Activated CD8-positive, alpha-beta memory T cell treated with anti-CD3 and anti-CD28 coated beads for 4 hours (primary cell): Measurements from ENCODE around the gene SP3.
"Not testable (repeated sequence)": the region's sequence is repeated elsewhere in the genome, so short reads cannot be mapped to it uniquely, and the experiment has no call there.

Experiments
- DNase-seq, 2 donors: peaks; one replicate each; pipeline ENCODE4 v3.0.0-alpha.2; 2020; ENCODE audit warnings: low read depth in 2 of 2

SP3 gene

DNA sequence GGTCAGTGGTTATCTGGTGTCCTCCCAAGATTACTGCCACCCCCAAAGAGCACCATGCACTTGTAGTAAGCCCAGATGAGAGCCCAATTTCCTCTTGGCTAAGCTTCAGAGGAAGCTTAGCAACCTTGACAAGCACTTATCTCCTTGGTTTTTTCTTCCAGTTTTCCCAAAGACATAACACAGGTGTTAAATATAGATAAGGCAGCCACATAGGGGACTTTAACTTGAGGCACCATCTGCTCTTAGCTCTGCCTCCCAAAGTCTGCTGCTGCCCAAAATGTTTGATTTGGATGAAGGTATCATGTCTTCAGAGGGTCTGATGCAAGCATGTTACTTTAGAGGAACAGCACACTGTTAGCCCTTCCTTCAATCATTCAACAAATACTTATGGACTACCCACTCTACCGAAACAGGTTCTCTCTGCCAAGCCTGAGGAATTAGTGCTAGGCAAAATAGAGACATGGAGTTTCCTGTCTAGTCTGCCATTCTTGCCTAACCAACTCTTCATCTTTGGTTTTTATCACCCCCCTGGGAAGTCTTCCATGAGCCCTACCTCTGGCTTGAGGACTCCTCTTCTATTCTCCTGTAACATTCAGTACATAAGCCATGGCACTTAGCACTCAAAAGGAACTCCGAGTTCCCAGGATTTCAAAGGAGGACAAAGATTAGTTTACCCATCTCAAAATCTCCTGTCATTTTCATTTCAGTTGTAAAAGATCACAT is 73.7 kb downstream of the SP3 start:
- DNase-seq = no peak

DNA sequence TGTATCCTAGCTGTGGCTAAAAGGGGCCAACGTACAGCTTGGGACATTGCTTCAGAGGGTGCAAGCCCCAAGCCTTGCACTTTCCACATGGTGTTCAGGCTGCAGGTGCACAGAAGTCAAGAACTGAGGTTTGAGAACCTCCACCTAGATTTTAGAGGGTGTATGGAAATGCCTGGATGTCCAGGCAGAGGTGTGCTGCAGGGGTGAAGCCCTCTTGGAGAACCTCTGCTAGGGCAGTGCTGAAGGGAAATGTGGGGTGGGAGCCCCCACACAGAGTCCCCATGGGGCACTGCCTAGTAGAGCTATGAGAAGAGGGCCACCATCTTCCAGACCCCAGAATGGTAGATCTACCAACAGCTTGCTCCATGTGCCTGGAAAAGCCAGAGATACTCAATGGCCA is 75.7 kb downstream of the SP3 start:
- not testable (repeated sequence) for DNase-seq

DNA sequence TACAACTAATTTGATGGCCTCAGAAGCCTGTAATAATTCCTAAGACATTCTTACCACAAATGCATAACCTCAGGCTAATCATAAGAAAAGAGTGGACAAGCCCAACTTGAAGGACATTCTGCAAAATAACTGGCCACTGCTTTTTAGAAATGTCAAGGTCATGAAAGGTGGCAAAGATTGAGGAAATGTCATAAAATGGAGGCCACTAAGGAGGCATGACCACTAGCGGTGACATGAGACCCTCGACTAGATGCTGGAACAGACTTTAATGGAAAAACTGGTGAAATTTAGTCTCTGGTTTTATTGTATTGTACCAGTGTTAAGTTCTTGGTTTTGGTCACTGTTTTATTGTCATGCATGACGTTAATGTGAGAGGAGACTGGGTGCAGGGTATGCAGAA is 78.6 kb downstream of the SP3 start:
- DNase-seq = no peak

DNA sequence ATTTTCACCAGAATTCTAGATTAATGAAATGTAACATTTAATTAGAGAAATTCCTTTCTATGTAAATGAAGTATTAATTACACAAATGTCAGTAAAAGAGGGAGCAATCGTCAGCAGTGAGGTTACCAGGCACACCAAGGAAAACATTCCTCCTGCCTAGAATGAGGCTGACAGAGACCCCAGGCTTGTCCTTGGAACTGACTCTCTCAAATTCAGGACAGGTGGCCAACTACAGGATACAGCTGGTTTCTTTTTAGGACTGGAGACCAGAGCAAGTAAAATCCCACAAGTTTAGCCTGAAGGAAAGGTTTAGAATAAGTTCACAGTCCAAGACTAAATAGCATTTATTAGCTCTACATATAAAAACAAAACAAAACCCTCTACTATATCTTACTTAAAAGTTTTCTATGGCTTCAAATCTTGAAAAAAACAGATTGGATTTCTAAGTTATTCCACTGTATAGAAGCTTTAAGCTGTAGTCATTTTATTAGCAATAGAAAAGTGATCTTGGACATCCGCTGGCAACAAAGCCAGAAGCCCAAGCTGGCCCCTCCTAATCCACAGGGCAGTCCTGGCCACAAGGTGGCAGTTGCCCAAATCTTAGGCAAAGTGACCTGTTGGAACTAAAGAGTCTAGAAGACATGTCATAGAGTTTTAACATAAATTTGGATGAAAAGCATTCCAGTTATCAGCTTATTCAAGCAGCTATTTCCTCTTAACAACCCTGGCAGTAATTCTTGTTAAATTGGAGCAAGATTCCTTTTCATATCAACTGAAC is 81.0 kb downstream of the SP3 start:
- DNase-seq = no peak

DNA sequence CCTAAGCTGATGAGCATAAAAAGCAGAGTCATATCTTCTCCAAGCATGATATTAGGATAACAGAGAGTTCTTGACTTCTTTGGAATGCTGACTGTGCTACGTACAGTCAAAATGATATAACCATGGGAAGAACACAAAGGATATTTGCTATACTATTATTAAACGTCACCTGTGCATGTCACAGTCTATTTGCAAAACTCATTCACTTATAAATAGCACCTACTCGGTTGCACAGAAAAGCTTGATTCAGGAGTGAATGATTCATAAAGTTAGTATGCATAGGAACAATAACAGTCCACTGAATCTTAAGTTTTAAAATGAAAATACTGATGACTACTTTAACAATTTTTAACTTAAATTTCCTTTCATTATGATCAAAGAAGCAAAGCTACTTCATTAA is 83.3 kb downstream of the SP3 start:
- DNase-seq = no peak

DNA sequence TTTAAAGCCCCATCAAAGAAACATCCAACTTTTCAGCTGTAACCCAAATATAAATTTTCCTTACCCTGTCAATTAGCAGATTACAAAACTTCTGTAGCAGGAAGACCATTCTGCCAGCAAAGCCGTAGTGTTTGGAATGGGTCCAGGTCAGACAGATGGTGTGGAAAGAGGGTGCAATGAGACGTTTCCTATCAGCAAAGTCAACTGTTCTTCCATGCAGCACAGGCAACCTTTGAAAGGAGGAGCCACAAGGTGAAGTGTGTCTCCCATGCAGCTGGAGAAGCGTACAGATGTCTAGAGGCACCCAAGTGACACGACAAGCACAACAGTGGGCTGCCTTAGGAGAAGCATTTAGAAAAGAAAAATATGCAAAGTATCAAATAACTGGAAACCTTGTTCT is 83.7 kb downstream of the SP3 start:
- no peak for DNase-seq

DNA sequence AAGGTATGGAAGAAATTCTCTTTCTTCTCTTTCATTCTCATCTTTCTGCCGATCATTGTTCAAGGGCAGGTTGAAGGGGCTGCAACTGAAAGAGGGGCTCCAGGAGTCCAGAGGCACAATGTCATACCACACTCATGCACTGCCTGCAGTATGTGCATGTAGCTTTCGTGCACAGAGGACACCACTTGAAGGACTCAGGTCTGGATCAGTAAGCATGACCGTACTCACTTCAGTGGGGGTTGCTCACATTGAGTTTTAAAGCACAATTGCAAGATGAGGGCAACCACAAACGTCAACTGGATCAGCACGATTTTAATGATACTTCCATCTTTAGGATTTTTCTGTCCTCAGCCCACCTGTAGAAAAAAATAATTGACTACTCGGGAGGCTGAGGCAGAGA is 84.6 kb downstream of the SP3 start:
- no peak for DNase-seq

DNA sequence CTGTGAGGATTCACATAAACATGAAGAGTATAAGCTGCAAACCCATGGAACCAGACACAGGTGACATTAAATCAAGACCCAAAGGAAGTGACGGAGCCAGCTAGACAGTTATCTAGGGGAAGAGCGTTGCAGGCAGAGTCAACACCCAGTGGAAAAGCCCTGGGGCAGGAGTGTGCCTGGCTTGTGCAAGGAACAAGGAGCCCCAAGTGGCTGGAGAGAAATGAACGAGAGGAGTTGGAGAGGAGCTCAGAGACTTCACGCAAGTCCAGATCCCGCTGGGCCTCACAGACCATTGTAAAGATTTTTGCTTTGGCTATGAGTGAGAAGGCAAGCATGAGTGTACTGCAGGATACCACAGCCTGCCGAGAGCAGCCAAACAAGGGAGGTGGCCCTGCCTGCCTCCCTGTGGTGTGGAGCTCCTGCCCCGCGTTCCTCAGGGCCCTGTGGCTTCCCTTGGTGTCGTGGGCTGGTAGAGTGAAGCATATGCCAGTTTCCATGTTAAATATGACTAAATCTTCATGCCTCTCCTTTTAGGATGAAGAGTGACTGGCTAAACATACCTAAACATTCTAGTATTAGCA is 88.2 kb downstream of the SP3 start:
- no peak for DNase-seq

DNA sequence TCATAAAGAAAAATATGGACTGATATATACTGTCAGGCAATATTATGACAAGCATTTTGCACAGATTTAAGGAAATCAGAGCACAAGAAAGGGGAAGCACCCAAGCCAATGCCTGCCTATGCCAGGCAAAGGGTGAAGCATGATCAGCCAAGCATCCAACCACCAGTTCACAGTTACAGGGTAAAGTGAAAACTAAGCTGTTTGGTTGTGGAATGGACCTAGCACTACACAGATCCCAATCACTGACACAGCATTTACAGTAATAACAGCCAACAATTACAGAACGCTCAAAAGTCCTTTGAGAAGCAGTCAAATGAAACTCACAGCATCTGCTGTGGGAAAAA is 90.3 kb downstream of the SP3 start:
- no peak for DNase-seq

DNA sequence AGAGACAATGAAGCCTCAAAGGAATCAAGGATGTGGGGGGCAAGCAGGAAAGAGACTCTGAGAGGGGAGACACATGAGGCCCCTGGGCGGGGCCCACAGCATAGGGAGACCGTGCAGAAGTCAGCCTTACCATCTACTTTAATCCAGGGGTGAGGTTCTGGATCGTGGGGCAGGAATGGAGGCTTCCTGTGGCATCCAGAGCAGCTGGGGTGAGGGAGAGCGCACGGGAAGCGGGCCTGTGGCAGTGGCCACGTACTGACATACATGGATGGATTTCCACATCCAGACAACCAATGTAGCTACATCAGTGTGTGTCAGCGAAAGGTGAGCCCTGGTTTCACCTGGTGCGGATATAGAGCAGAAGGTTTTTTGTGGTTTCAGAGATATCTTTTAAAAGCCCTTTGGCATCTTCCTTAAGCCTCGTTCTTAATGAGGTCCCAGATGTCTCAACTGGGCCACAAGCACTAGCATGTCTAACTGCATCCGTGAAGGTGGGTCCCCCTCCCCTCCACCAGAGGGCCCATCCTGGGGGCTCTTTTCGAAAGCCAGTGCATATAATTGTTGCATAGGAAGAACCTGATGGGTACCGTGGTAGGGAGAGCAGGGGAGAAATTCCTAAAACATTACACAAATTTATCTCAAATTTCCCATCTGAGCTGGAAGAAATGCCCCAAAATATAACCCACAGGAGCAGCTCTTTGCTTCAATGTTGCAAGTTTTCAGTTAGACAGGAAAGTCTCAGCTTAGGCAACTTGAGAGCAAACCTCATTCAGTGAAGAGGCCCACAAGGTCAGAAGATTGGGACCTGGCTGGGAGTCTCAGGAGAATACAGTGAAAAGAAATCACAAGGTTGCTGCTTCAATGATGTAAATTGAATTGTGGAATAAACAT is 90.9 kb downstream of the SP3 start:
- DNase-seq = no peak

DNA sequence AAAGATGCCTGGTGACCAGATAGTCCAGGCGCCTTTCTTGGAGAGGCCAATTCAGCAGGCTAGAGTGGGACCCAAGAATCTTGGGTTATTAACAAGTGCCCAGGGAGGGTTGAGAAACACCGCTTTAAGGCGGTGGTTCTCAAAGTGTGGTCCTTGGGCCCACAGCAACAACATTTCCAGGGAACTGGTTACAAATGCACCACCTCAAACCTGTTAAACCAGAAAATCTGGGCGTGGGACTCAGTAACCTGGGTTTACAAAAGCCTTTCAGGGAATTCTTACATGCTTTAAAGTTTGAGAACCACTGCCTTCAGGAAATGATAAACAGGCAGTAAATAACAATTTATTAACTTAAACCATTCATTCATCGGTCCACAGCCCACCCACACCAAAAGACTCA is 92.5 kb downstream of the SP3 start:
- DNase-seq = no peak

DNA sequence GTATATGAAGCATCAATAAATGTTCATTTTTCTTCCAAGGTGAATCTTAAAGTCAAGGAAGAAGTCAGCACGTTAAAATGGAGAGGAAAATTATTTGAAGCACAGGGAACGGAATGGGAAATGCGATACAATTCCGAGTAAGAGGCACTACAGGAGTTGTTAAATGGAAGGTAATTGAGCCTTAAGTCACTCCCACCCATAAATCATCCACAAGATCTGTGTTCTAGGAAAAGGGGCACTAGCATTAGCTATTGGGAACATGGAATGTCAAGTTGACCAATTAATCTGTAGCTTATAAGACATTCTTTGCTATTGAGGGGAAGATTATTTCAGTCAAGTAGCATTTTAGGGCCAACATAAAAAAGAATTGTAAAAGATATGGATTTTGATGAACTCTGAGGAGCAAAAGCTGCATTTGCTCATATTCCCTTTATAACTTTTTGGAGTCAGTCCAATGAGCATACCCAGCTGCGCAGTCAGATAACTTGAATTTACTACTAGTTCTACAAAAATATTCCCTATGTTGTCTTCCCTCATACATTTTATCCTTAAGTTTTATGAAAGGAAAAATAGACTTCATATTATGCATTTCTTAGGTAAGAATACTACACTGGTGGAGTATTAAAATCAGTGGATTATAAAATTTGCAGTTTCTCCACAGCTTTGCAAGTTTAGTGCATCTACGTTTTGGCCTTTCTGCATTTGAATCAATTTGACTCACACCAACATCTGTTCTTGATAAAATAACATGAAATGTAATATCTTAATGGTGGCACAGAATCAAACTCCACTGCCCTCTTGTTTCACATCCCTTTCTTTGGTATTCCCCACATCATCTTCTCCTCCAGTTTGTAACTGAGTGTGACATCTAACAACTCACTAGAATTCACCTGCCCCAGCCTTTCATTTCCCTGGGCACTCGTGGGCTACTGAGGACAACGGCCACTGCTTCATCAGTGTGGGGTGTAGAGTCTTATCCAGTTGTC is 95.6 kb downstream of the SP3 start:
- DNase-seq = no peak

DNA sequence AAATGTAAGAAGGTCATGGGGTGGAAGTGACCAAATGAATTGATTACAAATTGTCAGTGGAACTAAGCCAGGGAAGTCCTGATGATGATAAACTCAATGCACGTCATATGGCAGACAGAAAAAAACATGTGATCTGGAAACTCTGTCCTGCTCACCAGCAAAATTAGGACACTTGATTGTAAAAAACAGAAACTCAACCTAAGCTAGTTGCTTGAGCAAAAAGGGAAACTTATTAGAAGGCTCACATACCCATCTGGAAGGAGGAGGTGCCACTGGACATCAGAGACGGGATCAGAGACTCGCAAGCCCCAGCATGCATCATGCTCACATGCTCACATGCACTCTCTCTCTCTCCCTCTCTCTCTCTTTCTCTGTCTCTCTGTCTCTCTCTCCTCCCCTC is 96.8 kb downstream of the SP3 start:
- no peak for DNase-seq

DNA sequence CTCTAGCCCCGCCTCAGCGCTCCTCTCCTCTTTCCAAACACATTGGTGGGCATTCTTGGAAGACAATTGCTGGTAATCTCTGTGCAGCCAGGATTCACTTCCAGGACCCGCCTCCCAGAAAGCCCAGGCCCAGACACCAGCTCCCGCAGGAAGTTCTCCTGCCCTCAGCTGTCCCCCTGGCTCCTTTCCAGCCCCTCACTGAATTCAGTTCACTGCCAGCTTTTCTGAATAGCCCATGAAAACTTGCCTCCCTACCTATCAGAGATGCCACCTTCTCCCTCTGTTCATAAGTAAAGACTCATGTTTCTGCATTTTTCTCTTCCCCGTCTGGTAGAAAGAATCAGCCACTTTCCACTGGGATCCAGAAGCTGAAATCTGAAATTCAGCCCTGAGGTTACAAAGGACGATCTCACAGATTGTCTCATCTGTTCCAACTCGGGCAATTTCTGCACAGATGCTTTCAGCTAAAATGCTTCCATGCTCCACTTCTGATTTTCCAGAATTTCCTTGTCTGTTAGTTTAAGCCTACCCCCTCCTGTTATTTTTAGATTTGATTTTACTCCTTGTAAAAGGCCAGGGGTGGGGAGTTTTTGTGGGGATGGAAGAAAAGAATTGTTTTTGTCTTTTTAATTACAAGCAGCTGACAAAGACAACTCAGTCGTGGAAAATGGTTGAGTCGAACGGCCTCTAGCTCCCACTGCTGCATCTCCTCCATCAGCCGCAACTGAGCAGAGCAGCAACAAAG is 98.1 kb downstream of the SP3 start:
- DNase-seq = no peak

DNA sequence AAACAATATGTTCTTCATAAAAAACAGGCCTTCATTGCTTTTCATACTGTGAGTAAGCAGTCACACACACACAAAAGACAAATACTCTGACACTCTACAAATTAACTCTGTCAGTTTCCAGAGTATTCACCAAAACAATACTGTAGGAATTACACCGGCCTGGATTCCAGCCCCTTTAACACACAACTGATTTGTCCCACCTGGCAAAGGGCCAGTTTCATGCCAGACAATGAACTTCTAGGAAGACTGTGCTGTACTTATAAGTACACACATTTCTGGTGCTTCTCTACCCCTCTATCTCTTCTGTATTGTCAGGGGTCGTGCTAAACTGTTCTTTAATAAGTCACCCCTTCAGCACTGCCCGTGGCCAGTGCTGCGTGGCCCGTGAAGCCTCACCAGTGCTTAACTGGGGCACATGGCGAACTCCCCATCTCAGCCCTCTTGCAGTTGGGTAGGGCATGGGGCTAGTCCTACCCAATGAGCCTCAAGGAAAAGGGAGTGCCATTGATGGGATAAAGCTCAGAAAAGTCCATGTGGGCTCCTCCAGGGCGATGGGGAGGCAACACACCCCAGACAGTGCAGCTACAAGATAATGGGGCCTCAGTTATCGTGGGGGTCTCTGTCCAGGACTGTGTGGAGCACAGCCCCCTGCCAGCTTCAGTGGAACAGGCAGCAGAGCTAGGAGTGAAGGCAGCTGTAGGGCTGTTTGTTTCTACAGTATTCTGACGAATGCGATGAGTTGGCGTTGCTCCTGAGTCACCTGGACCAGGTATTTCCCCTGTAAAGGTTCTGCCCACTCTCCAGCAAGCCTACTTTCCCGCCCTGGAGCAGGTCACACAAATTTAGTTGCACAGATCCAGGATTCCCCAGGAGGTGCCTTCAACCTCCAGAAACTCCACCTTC is 99.0 kb downstream of the SP3 start:
- DNase-seq = no peak

DNA sequence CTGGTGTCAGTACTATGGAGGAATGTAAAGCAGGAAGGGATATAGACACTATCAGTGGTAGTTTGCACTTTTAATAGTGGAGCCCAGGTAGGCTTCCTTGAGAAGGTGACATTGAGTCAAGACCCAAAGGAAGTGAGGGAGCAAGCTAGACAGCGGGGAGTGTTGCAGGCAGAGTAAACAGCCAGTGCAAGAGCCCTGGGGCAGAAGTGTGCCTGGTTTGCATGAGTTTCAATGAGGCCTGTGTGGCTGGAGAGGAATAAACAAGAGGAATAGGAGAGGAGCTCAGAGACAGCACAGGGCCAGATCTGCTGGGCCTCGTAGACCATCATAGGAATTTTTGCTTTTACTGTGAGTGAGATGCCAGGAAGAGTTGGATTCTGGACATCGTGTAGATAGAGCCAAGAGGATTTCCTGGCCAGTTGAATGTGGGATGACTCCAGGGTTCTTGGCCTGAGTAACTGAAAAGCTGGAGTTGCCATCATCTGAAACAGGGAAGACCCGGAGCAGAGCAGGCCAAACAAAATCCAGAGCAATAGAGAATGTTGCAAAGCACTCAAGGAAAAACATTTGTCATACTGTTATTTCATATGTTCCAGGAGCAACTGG is 102.5 kb downstream of the SP3 start:
- no peak for DNase-seq

DNA sequence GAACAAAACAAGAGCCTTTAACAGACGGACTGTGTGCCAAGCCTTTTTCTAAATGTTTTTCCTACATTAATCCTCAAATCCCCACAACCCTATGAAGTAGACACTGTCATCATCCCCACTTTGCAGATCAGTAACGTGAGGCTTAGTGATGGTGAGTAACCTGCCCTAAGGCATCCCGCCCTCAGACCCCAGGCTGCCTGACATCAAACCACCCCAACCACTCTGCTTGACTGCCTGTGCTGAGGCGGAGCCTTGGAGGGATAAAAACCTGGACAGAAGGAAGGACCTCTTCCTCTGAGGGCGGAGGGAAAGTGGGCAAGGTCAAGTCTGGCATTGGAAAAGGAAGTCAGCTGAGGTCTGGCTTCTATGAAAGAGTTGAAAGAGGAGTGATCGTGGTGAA is 104.6 kb downstream of the SP3 start:
- DNase-seq = no peak

DNA sequence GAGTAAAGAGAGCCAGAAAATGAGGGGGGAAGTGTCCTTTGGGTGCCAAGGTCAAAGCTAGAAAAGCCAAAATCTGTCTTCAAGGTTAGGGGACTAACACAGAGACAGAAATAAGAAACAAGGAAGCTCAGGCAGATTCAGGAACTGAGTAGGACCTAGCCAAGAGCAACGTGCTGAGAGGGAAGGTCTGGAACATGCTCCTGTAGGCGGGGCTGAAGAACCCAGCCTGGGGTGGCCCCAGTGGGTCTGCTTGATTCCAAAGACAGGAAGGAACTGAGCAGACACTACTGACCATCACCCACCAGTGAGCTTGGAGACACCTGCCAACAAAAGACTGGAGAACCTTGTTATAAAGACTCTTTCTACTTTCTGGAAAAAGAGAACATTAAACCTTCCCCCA is 105.1 kb downstream of the SP3 start:
- no peak for DNase-seq

DNA sequence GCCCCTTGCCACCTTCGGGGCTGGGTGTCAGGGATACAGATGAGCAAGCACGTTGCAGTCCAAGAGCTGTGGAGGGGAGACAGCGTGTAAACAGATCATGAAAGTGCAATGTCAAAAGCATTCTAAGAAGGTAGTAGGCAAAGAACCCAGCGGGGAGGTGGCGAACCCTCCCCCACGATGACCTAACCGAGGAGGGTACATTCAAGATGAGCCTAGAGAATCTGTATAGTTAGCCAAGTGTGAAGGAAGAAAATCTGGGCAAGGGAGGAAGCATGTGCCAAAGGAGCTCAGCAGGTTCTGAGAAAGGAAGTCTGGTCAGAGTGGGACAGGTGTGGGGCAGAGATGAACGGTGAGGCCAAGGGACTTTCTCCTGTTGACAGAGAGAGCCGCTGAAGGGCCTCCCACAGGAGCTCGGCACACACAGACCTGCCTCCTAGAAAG is 106.9 kb downstream of the SP3 start:
- DNase-seq = no peak
